ENCODE data around the gene CCL26.
"Not testable (repeated sequence)": the region's sequence is repeated elsewhere in the genome, so short reads cannot be mapped to it uniquely, and the experiment has no call there.

The CCL26 gene

GRCh38 chr7:75737856-75738603 lies 34.0 kb downstream of the CCL26 start:
- DNase-seq: peak; percentile 30

GRCh38 chr7:75735581-75736350 lies 36.2 kb downstream of the CCL26 start:
- no peak for DNase-seq

DNA sequence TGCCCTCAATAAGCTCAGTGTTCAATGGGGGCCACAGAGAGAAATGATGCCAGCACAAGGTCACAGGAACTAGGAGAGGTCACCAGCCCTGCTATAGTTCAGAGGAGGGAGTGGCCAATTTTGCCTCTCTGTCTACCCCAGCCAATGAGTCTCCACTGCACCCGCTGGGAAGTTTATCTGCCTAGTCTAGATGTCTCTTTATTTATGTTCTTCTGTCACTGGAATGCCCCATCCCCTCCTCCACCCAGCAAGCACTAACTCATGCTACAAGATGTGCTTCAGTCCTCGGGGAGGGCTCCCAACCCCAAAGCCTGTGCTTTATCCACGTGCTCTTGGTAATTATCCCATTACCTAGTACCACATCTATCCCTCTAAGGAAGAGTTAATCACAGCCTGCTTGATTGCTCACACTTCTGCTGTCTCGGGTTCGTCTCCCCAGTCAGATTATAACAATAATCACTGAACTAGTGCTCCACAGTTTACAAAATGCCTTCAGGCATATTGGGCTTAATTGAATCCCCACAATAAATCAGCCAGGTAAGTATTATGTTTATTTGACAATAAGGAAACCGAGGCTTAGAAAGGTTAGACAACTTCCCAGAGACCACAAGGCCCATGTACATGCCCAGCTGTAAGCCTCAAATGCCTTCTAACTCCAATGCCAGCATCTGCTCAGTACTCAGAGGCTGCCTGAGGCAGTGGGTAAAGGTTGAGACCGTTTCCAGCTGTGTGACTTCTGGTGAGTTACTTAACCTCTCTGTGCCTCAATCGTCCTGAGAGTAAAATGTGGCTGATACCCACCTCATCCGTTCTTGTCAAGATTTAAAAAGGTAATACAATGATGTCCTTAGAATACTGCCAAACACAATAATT lies 37.2 kb downstream of the CCL26 start:
- DNase-seq: peak; percentile 36

DNA sequence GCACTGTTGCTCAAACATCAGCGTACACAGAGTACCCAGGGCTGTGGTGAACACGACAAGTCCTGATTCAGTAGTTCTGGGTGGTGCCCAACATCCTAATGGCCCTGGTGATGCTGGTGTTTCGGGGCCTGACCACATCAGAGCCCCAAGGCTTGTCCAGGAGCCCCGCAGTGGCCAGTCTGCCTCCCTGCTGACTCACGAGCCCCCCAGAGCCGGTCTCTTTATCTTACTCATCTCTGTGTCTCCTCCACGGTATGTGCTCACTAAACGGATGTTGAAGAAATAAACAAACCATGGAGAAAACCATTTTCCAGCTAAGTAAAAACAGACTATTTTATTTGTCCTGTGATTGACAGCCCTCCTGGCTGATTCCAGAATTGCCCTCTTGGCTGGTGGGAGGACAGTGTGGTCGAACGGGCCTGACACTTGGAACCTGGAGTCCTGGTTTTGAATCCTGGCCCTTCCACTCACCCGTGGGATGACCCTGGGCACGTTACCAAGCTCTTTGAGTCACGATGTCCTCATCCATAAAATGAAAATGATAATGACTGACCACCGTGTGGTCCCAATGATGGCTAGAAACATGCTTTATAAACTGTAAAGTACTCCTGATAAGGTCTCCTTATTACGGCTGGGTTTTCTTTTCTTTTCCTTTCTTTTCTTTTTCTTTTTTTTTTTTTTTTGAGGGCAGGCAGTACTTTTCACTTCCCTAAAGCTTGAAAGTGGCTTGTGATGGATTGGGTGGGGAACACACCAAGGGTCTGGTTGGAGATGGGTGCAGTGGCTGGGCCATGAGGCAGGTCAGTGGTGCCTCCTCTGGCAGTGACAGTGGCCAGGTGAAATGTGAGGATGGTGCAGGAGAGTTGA lies 39.0 kb downstream of the CCL26 start:
- no peak for DNase-seq

DNA sequence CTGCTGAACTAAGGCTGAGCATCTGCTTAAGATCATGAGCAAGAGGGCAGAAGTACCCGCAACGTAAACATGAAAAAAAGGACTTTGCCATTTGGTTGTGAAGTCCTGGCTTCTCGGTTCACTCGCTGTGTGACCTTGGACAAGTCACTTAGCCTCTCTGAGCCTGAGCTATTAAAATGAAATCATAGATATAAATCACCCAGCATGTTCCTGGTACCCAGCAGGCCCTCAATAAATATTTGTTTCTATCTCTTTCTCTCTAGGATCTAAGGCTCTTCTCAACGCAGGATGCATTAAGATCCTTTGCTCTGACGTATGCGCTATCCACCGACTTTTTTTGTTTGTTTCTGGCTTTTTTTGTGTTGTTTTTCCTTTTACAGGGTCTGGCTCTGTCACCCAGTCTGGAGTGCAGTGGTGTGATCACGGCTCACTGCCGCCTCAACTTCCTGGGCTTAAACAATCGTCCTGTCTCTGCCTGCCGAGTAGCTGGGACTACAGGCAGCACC lies 39.9 kb downstream of the CCL26 start:
- no peak for DNase-seq

GRCh38 chr7:75729851-75730274 lies 42.1 kb downstream of the CCL26 start:
- no peak for DNase-seq

- DNase-seq: peak; percentile 30
Measured at GRCh38 chr7:75727881-75728593, 44.0 kb downstream of the CCL26 start.

DNA sequence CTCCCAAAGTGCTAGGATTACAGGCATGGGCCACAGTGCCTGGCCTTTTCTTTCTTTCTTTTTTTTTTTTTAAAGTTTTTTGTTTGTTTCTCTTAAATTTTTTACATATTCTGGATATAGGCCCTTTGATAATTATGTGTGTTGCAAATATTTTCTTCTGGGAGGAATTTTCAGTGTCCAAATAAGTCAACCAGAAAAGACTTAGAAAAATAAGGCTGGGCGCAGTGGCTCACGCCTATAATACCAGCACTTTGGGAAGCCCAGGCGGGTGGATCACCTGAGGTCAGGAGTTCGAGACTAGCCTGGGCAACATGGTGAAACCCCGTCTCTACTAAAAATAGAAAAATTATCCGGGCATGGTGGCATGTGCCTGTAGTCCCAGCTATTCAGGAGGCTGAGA lies 44.7 kb downstream of the CCL26 start:
- not testable (repeated sequence) for DNase-seq

- DNase-seq: peak; percentile 15
Measured at GRCh38 chr7:75725306-75725705, 46.7 kb downstream of the CCL26 start.

- no peak for DNase-seq
Measured at GRCh38 chr7:75723444-75723843, 48.6 kb downstream of the CCL26 start.

- no peak for DNase-seq
Measured at GRCh38 chr7:75722373-75722772, 49.6 kb downstream of the CCL26 start.

DNA sequence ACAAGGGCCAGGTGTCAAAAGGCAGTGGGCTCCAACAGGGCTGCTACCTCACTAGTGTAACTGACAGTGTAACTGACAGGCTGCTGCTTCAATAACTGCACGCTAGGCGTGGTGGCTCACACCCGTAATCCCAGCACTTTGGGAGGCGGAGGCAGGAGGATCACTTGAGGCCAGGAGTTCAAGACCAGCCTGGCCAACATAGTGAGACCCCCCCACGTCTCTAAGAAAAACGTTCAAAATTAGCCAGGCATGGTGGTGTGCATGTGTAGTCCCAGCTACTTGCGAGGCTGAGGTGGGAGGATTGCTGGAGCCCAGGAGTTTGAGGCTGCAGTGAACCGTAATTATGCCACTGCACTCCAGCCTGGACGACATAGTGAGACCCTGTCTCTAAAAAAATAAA lies 50.1 kb downstream of the CCL26 start:
- DNase-seq: not testable (repeated sequence)

DNA sequence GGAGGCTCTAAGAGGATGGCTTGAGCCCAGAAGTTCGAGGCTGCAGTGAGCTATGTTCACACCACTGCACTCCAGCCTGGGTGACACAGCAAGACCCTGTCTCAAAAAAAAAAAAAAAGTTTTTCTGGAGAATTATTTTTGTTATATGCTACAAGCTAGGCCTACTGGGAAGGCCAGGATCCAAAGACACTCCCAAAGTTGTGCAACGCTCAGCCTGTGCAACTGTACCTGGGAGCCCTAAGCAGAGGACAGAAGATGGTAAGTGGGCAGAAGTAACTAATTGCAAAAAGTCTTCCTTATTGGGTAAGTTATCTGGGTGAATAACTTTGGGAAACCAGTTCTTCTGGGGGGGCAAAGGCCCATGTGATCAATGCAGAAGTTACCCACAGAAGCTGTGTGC lies 50.6 kb downstream of the CCL26 start:
- no peak for DNase-seq

GRCh38 chr7:75719626-75720025 lies 52.4 kb downstream of the CCL26 start:
- no peak for DNase-seq

Data from hematopoietic multipotent progenitor cell treated with erythropoietin and hydrocortisone succinate and interleukin-3 and kit ligand, for 6 days (in vitro differentiated cells).